Measurements from ENCODE around the gene MYO9A.

- TF ChIP-seq, protein P1, sequence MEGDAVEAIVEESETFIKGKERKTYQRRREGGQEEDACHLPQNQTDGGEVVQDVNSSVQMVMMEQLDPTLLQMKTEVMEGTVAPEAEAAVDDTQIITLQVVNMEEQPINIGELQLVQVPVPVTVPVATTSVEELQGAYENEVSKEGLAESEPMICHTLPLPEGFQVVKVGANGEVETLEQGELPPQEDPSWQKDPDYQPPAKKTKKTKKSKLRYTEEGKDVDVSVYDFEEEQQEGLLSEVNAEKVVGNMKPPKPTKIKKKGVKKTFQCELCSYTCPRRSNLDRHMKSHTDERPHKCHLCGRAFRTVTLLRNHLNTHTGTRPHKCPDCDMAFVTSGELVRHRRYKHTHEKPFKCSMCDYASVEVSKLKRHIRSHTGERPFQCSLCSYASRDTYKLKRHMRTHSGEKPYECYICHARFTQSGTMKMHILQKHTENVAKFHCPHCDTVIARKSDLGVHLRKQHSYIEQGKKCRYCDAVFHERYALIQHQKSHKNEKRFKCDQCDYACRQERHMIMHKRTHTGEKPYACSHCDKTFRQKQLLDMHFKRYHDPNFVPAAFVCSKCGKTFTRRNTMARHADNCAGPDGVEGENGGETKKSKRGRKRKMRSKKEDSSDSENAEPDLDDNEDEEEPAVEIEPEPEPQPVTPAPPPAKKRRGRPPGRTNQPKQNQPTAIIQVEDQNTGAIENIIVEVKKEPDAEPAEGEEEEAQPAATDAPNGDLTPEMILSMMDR (IDR thresholded peaks at IDR 0.05) = no peak
- TF ChIP-seq POLR2A (IDR thresholded peaks at IDR 0.05) = no peak
Observed at GRCh38 chr15:71785996-71786395, 332.0 kb downstream of the MYO9A start.
